ENCODE results near the gene GRAMD2B. TPM values are rescaled to one million over a fixed set of nuclear protein-coding genes. Genes with fewer than 3 reads are reported as not detected.
"Not testable (repeated sequence)": the region's sequence is repeated elsewhere in the genome, so short reads cannot be mapped to it uniquely, and the experiment has no call there.

Gene GRAMD2B
- total RNA-seq, 2 donors from 2014 or later: 8.3 to 11.7 TPM

DNA sequence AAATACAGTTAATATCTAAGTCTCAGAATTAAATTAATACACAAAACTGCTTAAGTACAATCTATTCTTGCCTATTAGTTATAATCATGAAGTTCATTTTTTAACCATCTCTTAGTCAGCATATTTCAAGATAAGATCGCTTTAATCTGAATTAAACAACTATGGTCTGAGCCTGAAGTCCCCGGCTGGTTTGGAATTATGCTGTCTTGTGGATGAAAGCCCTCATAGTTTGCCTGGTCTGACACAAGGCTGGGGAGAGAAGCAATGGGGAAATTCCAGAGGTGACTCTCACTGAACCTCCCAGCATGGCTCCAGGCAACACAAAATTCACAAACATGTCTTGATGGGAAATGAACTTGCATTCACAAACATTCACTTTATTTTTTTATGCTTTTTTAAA is 28.0 kb upstream of the GRAMD2B start:
- no peak overlapping the region for H3K27ac Mint-ChIP-seq
- H3K9me3 ChIP-seq (ENCODE audit: control insufficient read depth, low read length, poor library complexity, severe bottlenecking): no peaks in the 10 kb centered on the region
- no peak for ATAC-seq
- H3K36me3 Mint-ChIP-seq (ENCODE audit: low read depth): peaks cover 4% of the 10 kb centered on the region
- DNase-seq: no peak
- no peaks in the 10 kb centered on the region for H3K27me3 Mint-ChIP-seq
- H3K4me1 Mint-ChIP-seq: no peaks in the 10 kb centered on the region
- H3K4me3 Mint-ChIP-seq: no peak overlapping the region

GRCh38 chr5:126395605-126396004 is 27.6 kb upstream of the GRAMD2B start:
- no peak overlapping the region for H3K4me3 Mint-ChIP-seq
- peaks cover 4% of the 10 kb centered on the region for H3K36me3 Mint-ChIP-seq (ENCODE audit: low read depth)
- no peak overlapping the region for H3K27ac Mint-ChIP-seq
- no peaks in the 10 kb centered on the region for H3K27me3 Mint-ChIP-seq
- H3K4me1 Mint-ChIP-seq: no peaks in the 10 kb centered on the region
- DNase-seq: no peak
- H3K9me3 ChIP-seq (ENCODE audit: control insufficient read depth, low read length, poor library complexity, severe bottlenecking): no peaks in the 10 kb centered on the region
- no peak for ATAC-seq

DNA sequence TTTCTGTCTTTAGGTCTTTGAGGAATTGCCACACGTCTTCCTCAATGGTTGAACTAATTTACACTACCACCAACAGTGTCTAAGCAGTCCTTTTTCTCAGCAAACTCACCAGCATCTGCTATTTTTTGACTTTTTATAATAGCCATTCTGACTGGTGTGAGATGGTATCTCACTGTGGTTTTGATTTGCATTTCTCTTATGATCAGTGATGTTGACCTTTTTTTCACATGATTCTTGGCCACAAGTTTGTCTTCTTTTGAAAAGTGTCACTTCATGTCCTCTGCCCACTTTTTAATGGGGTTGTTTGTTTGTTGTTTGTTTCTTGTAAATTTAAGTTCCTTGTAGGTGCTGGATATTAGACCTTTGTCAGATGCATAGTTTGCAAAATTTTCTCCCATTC is 26.5 kb upstream of the GRAMD2B start:
- not testable (repeated sequence) for H3K9me3 ChIP-seq (ENCODE audit: control insufficient read depth, low read length, poor library complexity, severe bottlenecking); H3K36me3 Mint-ChIP-seq (ENCODE audit: low read depth); H3K27ac Mint-ChIP-seq; ATAC-seq; H3K4me1 Mint-ChIP-seq; DNase-seq; H3K27me3 Mint-ChIP-seq; H3K4me3 Mint-ChIP-seq

DNA sequence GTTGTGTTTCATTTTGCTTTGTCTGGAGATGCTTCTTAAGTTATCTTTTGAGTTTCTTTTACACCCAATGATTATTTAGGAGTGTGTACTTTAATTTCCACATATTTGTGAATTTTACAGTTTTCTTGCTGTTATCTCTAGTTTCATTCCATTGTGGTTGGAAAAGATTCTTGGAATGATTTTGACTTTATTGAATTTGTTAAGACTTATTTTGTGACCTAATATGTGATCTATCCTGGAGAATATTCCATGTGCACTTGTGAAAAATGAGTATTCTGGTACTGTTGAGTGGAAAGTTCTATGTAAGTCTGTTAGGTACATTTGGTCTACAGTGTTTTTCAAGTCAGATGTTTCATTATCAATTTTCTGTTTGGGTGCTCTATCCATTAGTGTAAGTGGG is 24.4 kb upstream of the GRAMD2B start:
- Mint-ChIP-seq H3K4me1 (no peaks in the 10 kb centered on the region), H3K36me3 (ENCODE audit: low read depth) (peaks cover 5% of the 10 kb centered on the region), H3K4me3 (no peak overlapping the region), H3K27ac (no peak overlapping the region), H3K27me3 (no peaks in the 10 kb centered on the region)
- ATAC-seq (no peak), DNase-seq (no peak)
- H3K9me3 ChIP-seq (ENCODE audit: control insufficient read depth, low read length, poor library complexity, severe bottlenecking): peaks cover 6% of the 10 kb centered on the region

DNA sequence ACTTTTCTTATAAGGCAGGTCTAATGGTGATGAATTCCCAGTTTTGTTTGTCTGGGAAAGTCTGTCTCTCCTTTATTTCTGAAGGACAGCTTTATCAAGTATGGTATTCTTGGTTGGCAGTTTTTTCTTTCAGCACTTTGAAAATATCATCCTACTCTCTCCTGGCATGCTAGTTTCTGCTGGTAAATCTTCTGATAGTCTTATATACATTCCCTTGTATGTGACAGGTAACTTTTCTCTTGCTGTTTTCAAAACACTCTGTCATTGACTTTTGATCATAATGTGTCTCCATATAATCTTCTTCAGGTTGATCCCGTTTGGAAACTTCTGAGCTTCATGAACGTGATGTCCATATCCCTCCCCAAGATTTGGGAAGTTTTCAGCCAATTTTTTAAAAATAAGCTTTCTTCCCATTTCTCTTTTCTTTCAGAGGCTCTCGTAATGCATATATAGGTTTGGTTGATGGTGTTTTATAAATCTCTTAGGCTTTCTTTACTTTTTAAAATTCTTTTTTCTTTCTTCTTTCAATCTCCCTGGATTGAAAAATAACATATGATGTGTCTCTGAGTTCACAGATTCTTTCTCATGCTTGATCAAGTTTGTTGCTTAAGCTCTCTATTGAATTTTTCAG is 22.5 kb upstream of the GRAMD2B start:
- DNase-seq (no peak), ATAC-seq (no peak)
- no peaks in the 10 kb centered on the region for H3K27me3 Mint-ChIP-seq
- H3K9me3 ChIP-seq (ENCODE audit: control insufficient read depth, low read length, poor library complexity, severe bottlenecking): peaks cover 6% of the 10 kb centered on the region
- H3K4me3 Mint-ChIP-seq: no peak overlapping the region
- no peak overlapping the region for H3K27ac Mint-ChIP-seq
- H3K36me3 Mint-ChIP-seq (ENCODE audit: low read depth): peaks cover 5% of the 10 kb centered on the region
- no peaks in the 10 kb centered on the region for H3K4me1 Mint-ChIP-seq

GRCh38 chr5:126402621-126403555 is 20.3 kb upstream of the GRAMD2B start:
- Mint-ChIP-seq H3K27ac (peak overlapping the region; percentile 16), H3K36me3 (ENCODE audit: low read depth) (peaks cover 5% of the 10 kb centered on the region), H3K4me1 (no peaks in the 10 kb centered on the region), H3K4me3 (no peak overlapping the region), H3K27me3 (no peaks in the 10 kb centered on the region)
- DNase-seq (no peak), ATAC-seq (no peak)
- H3K9me3 ChIP-seq (ENCODE audit: control insufficient read depth, low read length, poor library complexity, severe bottlenecking): peaks cover 6% of the 10 kb centered on the region

DNA sequence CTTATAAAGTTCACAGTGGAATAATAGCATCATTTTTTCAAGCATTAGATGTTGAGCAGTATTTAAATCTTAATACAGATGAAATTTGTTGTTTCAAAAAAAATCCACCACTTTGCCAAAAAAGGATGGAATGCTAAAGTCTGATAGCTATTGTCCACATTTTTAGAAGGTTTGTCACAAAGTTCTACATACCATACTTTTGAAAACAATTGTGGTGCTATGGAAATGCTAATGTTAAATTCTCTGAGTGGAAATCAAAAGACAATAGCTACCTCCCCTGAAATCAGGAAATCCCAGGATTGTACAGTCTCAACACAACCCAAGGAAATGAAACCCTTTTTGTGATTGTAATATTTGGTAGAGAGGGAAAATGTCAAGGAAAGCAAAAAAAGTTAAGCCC is 19.3 kb upstream of the GRAMD2B start:
- Mint-ChIP-seq H3K4me3 (no peak overlapping the region), H3K4me1 (no peaks in the 10 kb centered on the region), H3K27me3 (no peaks in the 10 kb centered on the region), H3K36me3 (ENCODE audit: low read depth) (peaks cover 2% of the 10 kb centered on the region), H3K27ac (peak overlapping the region; percentile 16)
- H3K9me3 ChIP-seq (ENCODE audit: control insufficient read depth, low read length, poor library complexity, severe bottlenecking): peaks cover 6% of the 10 kb centered on the region
- DNase-seq: no peak
- no peak for ATAC-seq

- H3K9me3 ChIP-seq (ENCODE audit: control insufficient read depth, low read length, poor library complexity, severe bottlenecking): no peaks in the 10 kb centered on the region
- no peak for DNase-seq
- no peak for ATAC-seq
- Mint-ChIP-seq H3K4me1 (no peaks in the 10 kb centered on the region), H3K27ac (no peak overlapping the region), H3K27me3 (peaks cover 11% of the 10 kb centered on the region), H3K36me3 (ENCODE audit: low read depth) (peaks cover 2% of the 10 kb centered on the region), H3K4me3 (no peak overlapping the region)
Observed at GRCh38 chr5:126410623-126411022, 12.6 kb upstream of the GRAMD2B start.

- H3K9me3 ChIP-seq (ENCODE audit: control insufficient read depth, low read length, poor library complexity, severe bottlenecking): no peaks in the 10 kb centered on the region
- Mint-ChIP-seq H3K27ac (no peak overlapping the region), H3K4me3 (no peak overlapping the region), H3K36me3 (ENCODE audit: low read depth) (peaks cover 2% of the 10 kb centered on the region), H3K4me1 (no peaks in the 10 kb centered on the region), H3K27me3 (peaks cover 11% of the 10 kb centered on the region)
- DNase-seq (no peak), ATAC-seq (no peak)
Observed at GRCh38 chr5:126413856-126414255, 9.4 kb upstream of the GRAMD2B start.

- ATAC-seq (no peak), DNase-seq (no peak)
- Mint-ChIP-seq H3K36me3 (ENCODE audit: low read depth) (peaks cover 2% of the 10 kb centered on the region), H3K4me1 (no peaks in the 10 kb centered on the region), H3K27me3 (peaks cover 11% of the 10 kb centered on the region), H3K27ac (no peak overlapping the region), H3K4me3 (no peak overlapping the region)
- no peaks in the 10 kb centered on the region for H3K9me3 ChIP-seq (ENCODE audit: control insufficient read depth, low read length, poor library complexity, severe bottlenecking)
Observed at GRCh38 chr5:126414874-126415502, 8.2 kb upstream of the GRAMD2B start.

- Mint-ChIP-seq H3K4me1 (peaks cover 3% of the 10 kb centered on the region), H3K4me3 (no peak overlapping the region), H3K36me3 (ENCODE audit: low read depth) (peaks cover 4% of the 10 kb centered on the region), H3K27me3 (peaks cover 11% of the 10 kb centered on the region), H3K27ac (no peak overlapping the region)
- ATAC-seq: no peak
- DNase-seq: no peak
- no peaks in the 10 kb centered on the region for H3K9me3 ChIP-seq (ENCODE audit: control insufficient read depth, low read length, poor library complexity, severe bottlenecking)
Observed at GRCh38 chr5:126415789-126416188, 7.4 kb upstream of the GRAMD2B start.

DNA sequence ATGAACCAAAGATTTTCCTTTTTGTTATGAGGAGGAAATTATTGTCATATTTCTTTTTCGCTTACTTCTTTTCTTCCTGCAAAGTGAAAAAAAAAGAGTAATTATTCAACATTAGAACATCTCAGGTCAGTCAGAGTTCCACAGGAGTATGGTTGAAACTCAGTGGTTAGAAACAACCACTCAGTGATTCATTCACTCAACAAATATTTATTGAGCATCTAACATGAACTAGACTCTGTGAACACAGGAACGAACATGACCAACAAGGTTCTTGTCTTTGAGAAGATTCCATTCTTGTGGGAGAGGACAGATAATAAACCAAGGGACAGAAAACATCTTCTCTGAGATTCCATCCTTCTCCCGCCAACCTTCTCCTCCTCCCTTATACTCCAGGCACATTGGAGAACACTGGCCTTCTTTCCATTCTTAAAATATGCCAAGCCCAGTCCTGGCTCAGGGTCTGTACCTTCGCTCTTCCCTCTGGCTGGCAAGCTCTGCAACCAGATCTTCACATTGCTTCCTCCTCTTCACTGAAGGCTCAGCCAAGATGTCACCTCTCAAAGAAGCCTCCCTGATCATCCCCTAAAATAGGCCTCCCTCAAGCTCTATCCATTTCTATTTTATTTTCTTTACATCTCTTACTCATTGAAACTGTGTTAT is 6.8 kb upstream of the GRAMD2B start:
- ATAC-seq (no peak), DNase-seq (no peak)
- Mint-ChIP-seq H3K4me3 (no peak overlapping the region), H3K36me3 (ENCODE audit: low read depth) (peaks cover 4% of the 10 kb centered on the region), H3K4me1 (peaks cover 3% of the 10 kb centered on the region), H3K27ac (no peak overlapping the region), H3K27me3 (peaks cover 11% of the 10 kb centered on the region)
- H3K9me3 ChIP-seq (ENCODE audit: control insufficient read depth, low read length, poor library complexity, severe bottlenecking): no peaks in the 10 kb centered on the region

DNA sequence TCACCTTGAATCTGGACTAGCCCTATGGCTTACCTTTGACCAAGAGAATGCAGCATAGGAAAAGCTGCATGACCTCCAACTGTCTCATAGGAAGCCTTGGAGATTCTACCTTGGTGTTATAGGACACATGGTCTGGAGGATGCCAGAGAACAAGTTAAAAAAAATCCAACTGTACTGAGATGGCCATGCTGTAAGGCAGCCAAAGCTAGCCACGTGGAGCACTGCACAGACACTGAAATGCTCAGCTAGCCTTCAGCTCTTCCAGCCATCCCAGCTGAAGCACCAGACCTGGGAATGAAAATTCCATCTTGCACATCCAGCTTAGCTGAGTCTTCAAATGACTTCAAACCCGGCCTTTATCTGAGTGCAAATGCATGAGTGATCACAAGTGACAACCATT is 6.0 kb upstream of the GRAMD2B start:
- DNase-seq (no peak), ATAC-seq (no peak)
- H3K27me3 Mint-ChIP-seq: peaks cover 11% of the 10 kb centered on the region
- no peak overlapping the region for H3K4me3 Mint-ChIP-seq
- peaks cover 2% of the 10 kb centered on the region for H3K36me3 Mint-ChIP-seq (ENCODE audit: low read depth)
- no peaks in the 10 kb centered on the region for H3K9me3 ChIP-seq (ENCODE audit: control insufficient read depth, low read length, poor library complexity, severe bottlenecking)
- H3K4me1 Mint-ChIP-seq: peaks cover 3% of the 10 kb centered on the region
- no peak overlapping the region for H3K27ac Mint-ChIP-seq
